Activated CD4-positive, alpha-beta T cell treated with anti-CD3 and anti-CD28 coated beads, Interleukin-10, Interleukin-2, amounts not matched to agents 100 ng/mL and 50 ng/mL, durations not matched to agents 16 hours and 8 hours (primary cell): ENCODE results near the gene FOLR2.
"Not testable (repeated sequence)": the region's sequence is repeated elsewhere in the genome, so short reads cannot be mapped to it uniquely, and the experiment has no call there.

Experiments
- DNase-seq: peaks from one replicate; pipeline ENCODE4 v3.0.0-alpha.2; 2020

The FOLR2 gene

GRCh38 chr11:72216638-72217037 is at the start of gene FOLR2:
Gene FOLR2 (plus strand): TSS chr11:72216794. CDS start chr11:72218585, 1,791 bp downstream.
- no peak for DNase-seq

- not testable (repeated sequence) for DNase-seq
Observed at GRCh38 chr11:72169046-72169555, 47.5 kb upstream of the FOLR2 start.

- DNase-seq, result not testable (repeated sequence)
Observed at GRCh38 chr11:72169754-72170153, 46.8 kb upstream of the FOLR2 start.

- DNase-seq, result not testable (repeated sequence)
Observed at GRCh38 chr11:72172043-72172442, 44.6 kb upstream of the FOLR2 start.

- no peak for DNase-seq
Observed at GRCh38 chr11:72173291-72173690, 43.3 kb upstream of the FOLR2 start.

- no peak for DNase-seq
Observed at GRCh38 chr11:72174302-72175070, 42.1 kb upstream of the FOLR2 start.

GRCh38 chr11:72177656-72178055 is 38.9 kb upstream of the FOLR2 start:
- no peak for DNase-seq

GRCh38 chr11:72179049-72179803 is 37.4 kb upstream of the FOLR2 start:
- DNase-seq, result no peak

GRCh38 chr11:72179804-72180396 is 36.7 kb upstream of the FOLR2 start:
- DNase-seq, result peak; percentile 4

- DNase-seq, result not testable (repeated sequence)
Observed at GRCh38 chr11:72180892-72181552, 35.6 kb upstream of the FOLR2 start.

GRCh38 chr11:72181553-72181958 is 35.0 kb upstream of the FOLR2 start:
- peak; percentile 11 for DNase-seq

GRCh38 chr11:72188267-72188666 is 28.3 kb upstream of the FOLR2 start:
- no peak for DNase-seq

GRCh38 chr11:72189455-72190250 is 26.9 kb upstream of the FOLR2 start:
- DNase-seq, result no peak

- DNase-seq, result no peak
Observed at GRCh38 chr11:72190631-72191071, 25.9 kb upstream of the FOLR2 start.

GRCh38 chr11:72191961-72192381 is 24.6 kb upstream of the FOLR2 start, which contains the start of gene FOLR1:
Gene FOLR1 (plus strand): TSS chr11:72192140. CDS start chr11:72192174, 34 bp downstream.
- no peak for DNase-seq

- DNase-seq, result no peak
Observed at GRCh38 chr11:72195518-72196270, 20.9 kb upstream of the FOLR2 start.

- not testable (repeated sequence) for DNase-seq
Observed at GRCh38 chr11:72201445-72201844, 15.1 kb upstream of the FOLR2 start.

GRCh38 chr11:72202571-72202970 is 14.0 kb upstream of the FOLR2 start:
- DNase-seq, result no peak

- DNase-seq, result no peak
Observed at GRCh38 chr11:72203163-72203562, 13.4 kb upstream of the FOLR2 start.

- DNase-seq, result no peak
Observed at GRCh38 chr11:72204886-72205285, 11.7 kb upstream of the FOLR2 start.

GRCh38 chr11:72206794-72207193 is 9.8 kb upstream of the FOLR2 start:
- not testable (repeated sequence) for DNase-seq
